SK-N-SH (cell line): ENCODE data around the gene VWF.

ENCODE experiments used
- CTCF ChIP-seq: fragments of 200-600 bp; sonication (generic); IDR thresholded peaks from 2 replicates; pipeline ENCODE4 v1.6.1; 2017; ENCODE audit warnings: antibody characterized with exemption, mild to moderate bottlenecking, moderate library complexity
- EP300 ChIP-seq, 2 experiments: IDR thresholded peaks; 2 replicates each; pipeline versions ENCODE4 v1.4.0 to v1.6.1; 2012; ENCODE audit warnings: borderline replicate concordance in 1 of 2, low read depth in 1 of 2, low read length in 1 of 2
- MAX ChIP-seq: IDR thresholded peaks from 2 replicates; pipeline ENCODE4 v1.4.0; 2012; ENCODE audit warnings: low read depth
- MXI1 ChIP-seq: IDR thresholded peaks from 2 replicates; pipeline ENCODE4 v1.6.1; 2012; ENCODE audit warnings: mild to moderate bottlenecking, low read depth, low read length, improper control_type of control experiment
- NFIC ChIP-seq: IDR thresholded peaks from 2 replicates; pipeline ENCODE4 v1.4.0; 2012; ENCODE audit warnings: borderline replicate concordance
- POLR2AphosphoS5 ChIP-seq: IDR thresholded peaks from 2 replicates; pipeline ENCODE4 v1.6.1; 2012; ENCODE audit warnings: low read depth, low read length
- REST ChIP-seq: IDR thresholded peaks from 2 replicates; pipeline ENCODE4 v1.6.1; 2012; ENCODE audit warnings: mild to moderate bottlenecking, low read depth, low read length, moderate library complexity
- RXRA ChIP-seq: IDR thresholded peaks from 2 replicates; pipeline ENCODE4 v1.4.0; 2012; ENCODE audit warnings: low read depth, mild to moderate bottlenecking, borderline replicate concordance
- SMC3 ChIP-seq: IDR thresholded peaks from 2 replicates; pipeline ENCODE4 v1.6.1; 2012; ENCODE audit warnings: low read depth, low read length, improper control_type of control experiment
- TAF1 ChIP-seq: IDR thresholded peaks from 2 replicates; pipeline ENCODE4 v1.6.1; 2012; ENCODE audit warnings: low read depth, mild to moderate bottlenecking, low read length, moderate library complexity, borderline replicate concordance
- YY1 ChIP-seq: IDR thresholded peaks from 2 replicates; pipeline ENCODE4 v1.4.0; 2012; ENCODE audit warnings: low read depth, mild to moderate bottlenecking

- TF ChIP-seq REST (no peak), CTCF (no peak), NFIC (no peak), MAX (no peak), RXRA (no peak), SMC3 (no peak), TAF1 (no peak), EP300 (IDR thresholded peaks at IDR 0.05; ENCODE audit: borderline replicate concordance in 1 of 2, low read depth in 1 of 2, low read length in 1 of 2) (no peak), POLR2AphosphoS5 (no peak), YY1 (no peak), MXI1 (no peak)
These were observed 157.9 kb downstream of the VWF start for GRCh38 chr12:5966486-5967095.
